Measurements from ENCODE around the gene KIAA1328. TPM values are rescaled to one million over a fixed set of nuclear protein-coding genes. Genes with fewer than 3 reads are reported as not detected.

Gene KIAA1328
- total and polyA plus RNA-seq, 4 donors, result 2.8 to 48.1 (median 7.0) TPM

GRCh38 chr18:37244618-37245017 is 415.7 kb downstream of the KIAA1328 start:
- no peak for TF ChIP-seq CTCF (IDR thresholded peaks at IDR 0.05; ENCODE audit: control extremely low read depth, extremely low read depth)
- peaks cover 0 to 22% (median 0%) of the 10 kb centered on the region in 5 donors for H3K4me1 ChIP-seq (ENCODE audit: control insufficient read depth in 5 of 5, insufficient read depth in 5 of 5, low read length in 5 of 5)

GRCh38 chr18:37246779-37247340 is 417.9 kb downstream of the KIAA1328 start:
- no peak overlapping the region for H3K4me3 ChIP-seq
- H3K9me3 ChIP-seq (ENCODE audit: control insufficient read depth in 4 of 4, insufficient read depth in 3 of 4, low read length in 3 of 4), result no peaks in the 10 kb centered on the region
- TF ChIP-seq CTCF (IDR thresholded peaks at IDR 0.05; ENCODE audit: control extremely low read depth, extremely low read depth), result no peak
- peaks cover 0 to 17% (median 2%) of the 10 kb centered on the region in 5 donors for H3K4me1 ChIP-seq (ENCODE audit: control insufficient read depth in 5 of 5, insufficient read depth in 5 of 5, low read length in 5 of 5)
- DNase-seq, result no peak
- ATAC-seq (ENCODE audit: insufficient read depth, low FRiP score), result no peak
- no peaks in the 10 kb centered on the region for H3K36me3 ChIP-seq (ENCODE audit: control insufficient read depth in 4 of 4, insufficient read depth in 4 of 4, low read length in 4 of 4)
- 90 to 94% methylated on average over 13 of the region's 13 CpGs for WGBS, 2 donors
- H3K27ac ChIP-seq (ENCODE audit: low read depth in 1 of 2, low read length in 1 of 2), result no peak overlapping the region
- H3K27me3 ChIP-seq (ENCODE audit: control insufficient read depth in 3 of 3, insufficient read depth in 3 of 3, low read length in 2 of 3), result peaks cover 0 to 3% (median 0%) of the 10 kb centered on the region in 3 donors
- H3K9ac ChIP-seq (ENCODE audit: insufficient read depth in 1 of 2, low read length in 2 of 2), result no peak overlapping the region

More at GRCh38 chr18:37244618-37245017, 415.7 kb downstream of the KIAA1328 start:
- H3K27ac ChIP-seq (ENCODE audit: low read depth in 1 of 2, low read length in 1 of 2), result no peak overlapping the region
- H3K9ac ChIP-seq (ENCODE audit: insufficient read depth in 1 of 2, low read length in 2 of 2), result no peak overlapping the region
- H3K4me3 ChIP-seq, result no peak overlapping the region
- no peak for ATAC-seq (ENCODE audit: insufficient read depth, low FRiP score)
- no peaks in the 10 kb centered on the region for H3K27me3 ChIP-seq (ENCODE audit: control insufficient read depth in 3 of 3, insufficient read depth in 3 of 3, low read length in 2 of 3)
- no peaks in the 10 kb centered on the region for H3K9me3 ChIP-seq (ENCODE audit: control insufficient read depth in 4 of 4, insufficient read depth in 3 of 4, low read length in 3 of 4)
- no peaks in the 10 kb centered on the region for H3K36me3 ChIP-seq (ENCODE audit: control insufficient read depth in 4 of 4, insufficient read depth in 4 of 4, low read length in 4 of 4)
- DNase-seq, result no peak
- 89 to 95% methylated on average over 13 of the region's 13 CpGs for WGBS, 2 donors

- H3K36me3 ChIP-seq (ENCODE audit: control insufficient read depth in 4 of 4, insufficient read depth in 4 of 4, low read length in 4 of 4), result no peaks in the 10 kb centered on the region
- 86 to 88% methylated on average over 10 of the region's 10 CpGs for WGBS, 2 donors
- peaks cover 0 to 9% (median 2%) of the 10 kb centered on the region in 5 donors for H3K4me1 ChIP-seq (ENCODE audit: control insufficient read depth in 5 of 5, insufficient read depth in 5 of 5, low read length in 5 of 5)
- H3K4me3 ChIP-seq, result no peak overlapping the region
- no peak overlapping the region for H3K9ac ChIP-seq (ENCODE audit: insufficient read depth in 1 of 2, low read length in 2 of 2)
- H3K27me3 ChIP-seq (ENCODE audit: control insufficient read depth in 3 of 3, insufficient read depth in 3 of 3, low read length in 2 of 3), result peaks cover 0 to 6% (median 0%) of the 10 kb centered on the region in 3 donors
- no peaks in the 10 kb centered on the region for H3K9me3 ChIP-seq (ENCODE audit: control insufficient read depth in 4 of 4, insufficient read depth in 3 of 4, low read length in 3 of 4)
- no peak for ATAC-seq (ENCODE audit: insufficient read depth, low FRiP score)
- H3K27ac ChIP-seq (ENCODE audit: low read depth in 1 of 2, low read length in 1 of 2), result no peak overlapping the region
- no peak for DNase-seq
- no peak for TF ChIP-seq CTCF (IDR thresholded peaks at IDR 0.05; ENCODE audit: control extremely low read depth, extremely low read depth)
These were observed 418.7 kb downstream of the KIAA1328 start for GRCh38 chr18:37247497-37248161.
